ENCODE results near the gene RPS3. TPM values are rescaled to one million over a fixed set of nuclear protein-coding genes. Genes with fewer than 3 reads are reported as not detected.
A peak's percentile ranks its signal among the peaks of the same experiment; 100 is the strongest.

RPS3 gene
- polyA plus RNA-seq (2013, experiment 1 of 2) = 4,029 TPM
- polyA plus RNA-seq (2013, experiment 2 of 2) = 4,151 TPM

- Histone ChIP-seq H3K9ac (ENCODE audit: low read length) (peak within 1 kb of the TSS; percentile 97), H3K23ac (ENCODE audit: low read length in 2 of 2) (peak within 1 kb of the TSS in 1 of 2 experiments; percentile 97), H2AK5ac (ENCODE audit: low read length, severe bottlenecking) (peak within 1 kb of the TSS; percentile 55), H2BK120ac (ENCODE audit: low read depth, low read length) (peak within 1 kb of the TSS; percentile 9), H3K27ac (ENCODE audit: low read length, poor library complexity, severe bottlenecking) (peak within 1 kb of the TSS; percentile 77), H3K36me3 (ENCODE audit: control insufficient read depth in 1 of 2, insufficient read depth in 2 of 2, low read depth in 1 of 2, low read length in 2 of 2) (peaks cover 23 to 36% of the 10 kb centered on the region in 2 experiments), H4K8ac (ENCODE audit: low read length) (peak within 1 kb of the TSS; percentile 98), H3K27me3 (ENCODE audit: control insufficient read depth in 1 of 2, insufficient read depth in 1 of 2, low read length in 2 of 2) (no peaks in the 10 kb centered on the region), H3K9me3 (ENCODE audit: control insufficient read depth, low read length) (no peaks in the 10 kb centered on the region), H2BK5ac (ENCODE audit: low read depth, low read length, poor library complexity, severe bottlenecking) (peak within 1 kb of the TSS; percentile 95), H3K14ac (ENCODE audit: low read length in 2 of 2) (peak within 1 kb of the TSS in 1 of 2 experiments; percentile 97), H3K4me3 (ENCODE audit: insufficient read depth in 1 of 2, low read depth in 1 of 2, low read length in 2 of 2) (peak within 1 kb of the TSS; percentile 83 to 89), H2BK15ac (ENCODE audit: low read depth, poor library complexity, severe bottlenecking) (no peak within 1 kb of the TSS), H3K18ac (ENCODE audit: low read depth in 1 of 2, low read length in 2 of 2) (peak within 1 kb of the TSS; percentile 78 to 96), H3K79me1 (replicated peaks; ENCODE audit: low read length, poor library complexity, severe bottlenecking) (no peaks in the 10 kb centered on the region), H3K4me2 (ENCODE audit: low read length, poor library complexity, severe bottlenecking) (peak within 1 kb of the TSS; percentile 84), H4K91ac (ENCODE audit: low read length) (peak within 1 kb of the TSS; percentile 71), H2AFZ (ENCODE audit: low read depth, low read length) (no peak within 1 kb of the TSS), H3K4ac (ENCODE audit: low read depth in 1 of 2, low read length in 2 of 2) (peak within 1 kb of the TSS; percentile 29 to 95), H2BK12ac (ENCODE audit: low read length in 2 of 2) (peak within 1 kb of the TSS in 1 of 2 experiments; percentile 47), H3K4me1 (ENCODE audit: control insufficient read depth, insufficient read depth, low read depth, low read length) (peaks cover 14% of the 10 kb centered on the region)
- DNase-seq = peak; percentile 95
- WGBS = under 1% methylated on average over 47 of the region's 55 CpGs
Observed at GRCh38 chr11:75399344-75400145, at the start of gene RPS3. TSS of gene RPS3 (plus strand) at chr11:75399518. CDS start at chr11:75399548, 30 bp downstream.

- peak overlapping the region; percentile 87 to 92 for H3K18ac ChIP-seq (ENCODE audit: low read depth in 1 of 2, low read length in 2 of 2)
Observed at GRCh38 chr11:75349521-75350116, 49.7 kb upstream of the RPS3 start.

GRCh38 chr11:75350122-75350742, 49.1 kb upstream of the RPS3 start:
- WGBS = 30% methylated on average over 7 of the region's 9 CpGs
- no peak overlapping the region for H4K8ac ChIP-seq (ENCODE audit: low read length)
- H3K79me1 ChIP-seq (replicated peaks; ENCODE audit: low read length, poor library complexity, severe bottlenecking) = peaks cover 20% of the 10 kb centered on the region
- H2BK120ac ChIP-seq (ENCODE audit: low read depth, low read length) = no peak overlapping the region
- peak overlapping the region; percentile 19 for H3K4me2 ChIP-seq (ENCODE audit: low read length, poor library complexity, severe bottlenecking)
- H3K18ac ChIP-seq (ENCODE audit: low read depth in 1 of 2, low read length in 2 of 2) = peak overlapping the region; percentile 95 to 100
- H3K36me3 ChIP-seq (ENCODE audit: control insufficient read depth in 1 of 2, insufficient read depth in 2 of 2, low read depth in 1 of 2, low read length in 2 of 2) = peaks cover 0 to 2% of the 10 kb centered on the region in 2 experiments
- DNase-seq = no peak
- H2BK15ac ChIP-seq (ENCODE audit: low read depth, poor library complexity, severe bottlenecking) = peak overlapping the region; percentile 83
- H4K91ac ChIP-seq (ENCODE audit: low read length) = peak overlapping the region; percentile 5
- H2BK12ac ChIP-seq (ENCODE audit: low read length in 2 of 2) = peak overlapping the region in 1 of 2 experiments; percentile 94
- no peak overlapping the region for H2BK5ac ChIP-seq (ENCODE audit: low read depth, low read length, poor library complexity, severe bottlenecking)
- H3K27ac ChIP-seq (ENCODE audit: low read length, poor library complexity, severe bottlenecking) = no peak overlapping the region
- H2AK5ac ChIP-seq (ENCODE audit: low read length, severe bottlenecking) = no peak overlapping the region
- no peak overlapping the region for H3K23ac ChIP-seq (ENCODE audit: low read length in 2 of 2)
- no peak overlapping the region for H2AFZ ChIP-seq (ENCODE audit: low read depth, low read length)
- peaks cover 42% of the 10 kb centered on the region for H3K4me1 ChIP-seq (ENCODE audit: control insufficient read depth, insufficient read depth, low read depth, low read length)
- peak overlapping the region; percentile 85 for H3K9ac ChIP-seq (ENCODE audit: low read length)
- H3K14ac ChIP-seq (ENCODE audit: low read length in 2 of 2) = no peak overlapping the region
- peak overlapping the region in 1 of 2 experiments; percentile 96 for H3K4me3 ChIP-seq (ENCODE audit: insufficient read depth in 1 of 2, low read depth in 1 of 2, low read length in 2 of 2)
- no peaks in the 10 kb centered on the region for H3K27me3 ChIP-seq (ENCODE audit: control insufficient read depth in 1 of 2, insufficient read depth in 1 of 2, low read length in 2 of 2)
- no peaks in the 10 kb centered on the region for H3K9me3 ChIP-seq (ENCODE audit: control insufficient read depth, low read length)
- peak overlapping the region in 1 of 2 experiments; percentile 100 for H3K4ac ChIP-seq (ENCODE audit: low read depth in 1 of 2, low read length in 2 of 2)

More at GRCh38 chr11:75349521-75350116, 49.7 kb upstream of the RPS3 start:
- Histone ChIP-seq H3K23ac (ENCODE audit: low read length in 2 of 2) (peak overlapping the region; percentile 9 to 16), H3K4me2 (ENCODE audit: low read length, poor library complexity, severe bottlenecking) (no peak overlapping the region), H3K36me3 (ENCODE audit: control insufficient read depth in 1 of 2, insufficient read depth in 2 of 2, low read depth in 1 of 2, low read length in 2 of 2) (peaks cover 0 to 8% of the 10 kb centered on the region in 2 experiments), H2AK5ac (ENCODE audit: low read length, severe bottlenecking) (peak overlapping the region; percentile 33), H3K79me1 (replicated peaks; ENCODE audit: low read length, poor library complexity, severe bottlenecking) (peaks cover 20% of the 10 kb centered on the region), H2BK120ac (ENCODE audit: low read depth, low read length) (peak overlapping the region; percentile 64), H2BK15ac (ENCODE audit: low read depth, poor library complexity, severe bottlenecking) (peak overlapping the region; percentile 55), H3K14ac (ENCODE audit: low read length in 2 of 2) (peak overlapping the region in 1 of 2 experiments; percentile 72), H2BK5ac (ENCODE audit: low read depth, low read length, poor library complexity, severe bottlenecking) (no peak overlapping the region), H3K4me3 (ENCODE audit: insufficient read depth in 1 of 2, low read depth in 1 of 2, low read length in 2 of 2) (peak overlapping the region in 1 of 2 experiments; percentile 96), H3K4me1 (ENCODE audit: control insufficient read depth, insufficient read depth, low read depth, low read length) (peaks cover 45% of the 10 kb centered on the region), H2BK12ac (ENCODE audit: low read length in 2 of 2) (peak overlapping the region; percentile 87 to 89), H3K27ac (ENCODE audit: low read length, poor library complexity, severe bottlenecking) (no peak overlapping the region), H3K9me3 (ENCODE audit: control insufficient read depth, low read length) (no peaks in the 10 kb centered on the region), H3K9ac (ENCODE audit: low read length) (peak overlapping the region; percentile 85), H4K91ac (ENCODE audit: low read length) (peak overlapping the region; percentile 83), H3K27me3 (ENCODE audit: control insufficient read depth in 1 of 2, insufficient read depth in 1 of 2, low read length in 2 of 2) (no peaks in the 10 kb centered on the region), H2AFZ (ENCODE audit: low read depth, low read length) (no peak overlapping the region), H4K8ac (ENCODE audit: low read length) (peak overlapping the region; percentile 64), H3K4ac (ENCODE audit: low read depth in 1 of 2, low read length in 2 of 2) (peak overlapping the region; percentile 86 to 100)
- WGBS = 21% methylated on average over 4 of the region's 4 CpGs
- peak; percentile 46 for DNase-seq

All from mesenchymal stem cell (in vitro differentiated cells and primary cell).